PC-9 (cell line): ENCODE data around the gene PIGBOS1. TPM values are rescaled to one million over a fixed set of nuclear protein-coding genes. Genes with fewer than 3 reads are reported as not detected.

ENCODE experiments used
- BruUV-seq: library from RNA; stranded (reverse); fragments of 400-500 nt; replicated peaks from 2 replicates; lab custom pipeline; 2021; lab: Mats Ljungman, UMichigan
- CTCF ChIA-PET: fragments of 300-600 bp; sonication (Branson Sonifier 250); formaldehyde crosslinking; loops from one replicate; lab custom pipeline; 2022; ENCODE audit warnings: antibody characterized with exemption; lab: Charles Lee
- POLR2A ChIA-PET: fragments of 300-600 bp; sonication (Branson Sonifier 250); formaldehyde crosslinking; loops from one replicate; lab custom pipeline; 2022; ENCODE audit warnings: antibody characterized with exemption; ENCODE audit not compliant: unreplicated experiment; lab: Charles Lee
- DNase-seq, 2 experiments: peaks; one replicate each; pipeline versions ENCODE4 v3.0.0 to v3.0.0-alpha.2; 2015 to 2022; ENCODE audit warnings: mixed read lengths in 1 of 2
- H2AFZ ChIP-seq: fragments of 200-600 bp; sonication (generic); 2 replicates; pipeline ENCODE4 v1.8.1; 2017; ENCODE audit warnings: antibody characterized with exemption
- H3F3A ChIP-seq: fragments of 200-600 bp; sonication (generic); 2 replicates; pipeline ENCODE4 v1.8.1; 2017; ENCODE audit warnings: antibody characterized with exemption, mild to moderate bottlenecking, low read depth; ENCODE audit not compliant: insufficient read depth
- H3K27ac ChIP-seq: fragments of 200-600 bp; sonication (generic); 2 replicates; pipeline ENCODE4 v1.6.1; 2016; ENCODE audit warnings: mixed run types
- H3K27me3 ChIP-seq: fragments of 200-600 bp; sonication (generic); 2 replicates; pipeline ENCODE4 v1.6.1; 2016; ENCODE audit warnings: low read depth, mixed run types; ENCODE audit not compliant: insufficient read depth
- H3K36me3 ChIP-seq: fragments of 200-600 bp; sonication (generic); 2 replicates; pipeline ENCODE4 v1.6.1; 2016; ENCODE audit warnings: low read depth, mixed run types
- H3K4me1 ChIP-seq: fragments of 200-600 bp; sonication (generic); replicated peaks from 2 replicates; pipeline ENCODE4 v1.6.1; 2016; ENCODE audit warnings: mixed run types; ENCODE audit not compliant: insufficient read depth
- H3K4me2 ChIP-seq: fragments of 200-600 bp; sonication (generic); 2 replicates; pipeline ENCODE4 v1.6.1; 2017; ENCODE audit warnings: mixed run types
- H3K4me3 ChIP-seq: fragments of 200-600 bp; sonication (generic); 2 replicates; pipeline ENCODE4 v1.6.1; 2016; ENCODE audit warnings: mixed run types
- H3K79me2 ChIP-seq: fragments of 200-600 bp; sonication (generic); 2 replicates; pipeline ENCODE4 v1.6.1; 2017; ENCODE audit warnings: low read depth, mixed run types
- H3K9me2 ChIP-seq: fragments of 200-600 bp; sonication (generic); 2 replicates; pipeline ENCODE4 v1.8.1; 2017; ENCODE audit warnings: mild to moderate bottlenecking; ENCODE audit not compliant: insufficient read depth
- H3K9me3 ChIP-seq: fragments of 200-600 bp; sonication (generic); 2 replicates; pipeline ENCODE4 v1.8.1; 2016; ENCODE audit warnings: low read depth; ENCODE audit not compliant: insufficient read depth
- H4K20me1 ChIP-seq: fragments of 200-600 bp; sonication (generic); 2 replicates; pipeline ENCODE4 v1.8.1; 2017; ENCODE audit not compliant: insufficient read depth
- CTCF ChIP-seq: fragments of 200-600 bp; sonication (generic); conservative IDR thresholded peaks from 2 replicates; pipeline ENCODE4 v1.6.1; 2017; ENCODE audit warnings: mixed run types, antibody characterized with exemption, mild to moderate bottlenecking, moderate library complexity
- EZH2 ChIP-seq: fragments of 200-600 bp; sonication (generic); IDR thresholded peaks from 2 replicates; pipeline ENCODE4 v1.8.0; 2017; ENCODE audit warnings: antibody characterized with exemption, low read depth
- intact Hi-C: fragments of 100-400 bp; cut with micrococcal nuclease; formaldehyde crosslinking; loops from one replicate; pipeline ENCODE4 v1.10.0; 2022; ENCODE audit not compliant: unreplicated experiment
- total RNA-seq: library from RNA; stranded (reverse); gene quantifications from 2 replicates; pipeline ENCODE4 v1.2.3, GENCODE V29; 2021

The PIGBOS1 gene
- total RNA-seq, 1 experiment from 2014 or later, result 9.9 TPM

- no peaks in the 10 kb centered on the region for H4K20me1 ChIP-seq
- H3K9me3 ChIP-seq, result no peaks in the 10 kb centered on the region
- intact Hi-C loops, result no loop called here
- H3K4me3 ChIP-seq, result no peak overlapping the region
- ChIA-PET POLR2A (no interaction called here), CTCF (no interaction called here)
- no TSS peak for BruUV-seq
- no peak overlapping the region for H3K27ac ChIP-seq
- TF ChIP-seq EZH2 (no peak), CTCF (no peak)
- no peaks in the 10 kb centered on the region for H3K79me2 ChIP-seq
- no peak for DNase-seq
- H3K4me2 ChIP-seq, result no peak overlapping the region
- H3K27me3 ChIP-seq, result no peaks in the 10 kb centered on the region
- H3K9me2 ChIP-seq, result no peaks in the 10 kb centered on the region
- H3F3A ChIP-seq, result no peaks in the 10 kb centered on the region
- H2AFZ ChIP-seq, result no peak overlapping the region
- H3K36me3 ChIP-seq, result no peaks in the 10 kb centered on the region
- no peaks in the 10 kb centered on the region for H3K4me1 ChIP-seq
Measured at GRCh38 chr15:55343168-55343567, 24.2 kb upstream of the PIGBOS1 start.

- Histone ChIP-seq H2AFZ (no peak overlapping the region), H3K36me3 (no peaks in the 10 kb centered on the region), H3K9me3 (no peaks in the 10 kb centered on the region), H4K20me1 (no peaks in the 10 kb centered on the region), H3K4me2 (no peak overlapping the region), H3F3A (no peaks in the 10 kb centered on the region), H3K27me3 (no peaks in the 10 kb centered on the region), H3K9me2 (no peaks in the 10 kb centered on the region), H3K4me1 (no peaks in the 10 kb centered on the region), H3K79me2 (no peaks in the 10 kb centered on the region), H3K27ac (no peak overlapping the region), H3K4me3 (no peak overlapping the region)
- CTCF ChIA-PET, result no interaction called here
- no peak for DNase-seq
- POLR2A ChIA-PET, result no interaction called here
- BruUV-seq, result no TSS peak
- TF ChIP-seq CTCF (no peak), EZH2 (no peak)
- intact Hi-C loops, result no loop called here
Measured at GRCh38 chr15:55337160-55337559, 18.2 kb upstream of the PIGBOS1 start.

- ChIA-PET CTCF (no interaction called here), POLR2A (no interaction called here)
- Histone ChIP-seq H3K4me2 (no peak overlapping the region), H4K20me1 (no peaks in the 10 kb centered on the region), H3F3A (no peaks in the 10 kb centered on the region), H3K9me3 (no peaks in the 10 kb centered on the region), H3K4me3 (no peak overlapping the region), H2AFZ (no peak overlapping the region), H3K27me3 (no peaks in the 10 kb centered on the region), H3K4me1 (no peaks in the 10 kb centered on the region), H3K36me3 (no peaks in the 10 kb centered on the region), H3K9me2 (no peaks in the 10 kb centered on the region), H3K27ac (no peak overlapping the region), H3K79me2 (no peaks in the 10 kb centered on the region)
- DNase-seq, result no peak
- intact Hi-C loops, result no loop called here
- no peak for TF ChIP-seq EZH2
- no TSS peak for BruUV-seq
Measured at GRCh38 chr15:55334997-55335396, 16.1 kb upstream of the PIGBOS1 start.

GRCh38 chr15:55334371-55334770 is 15.4 kb upstream of the PIGBOS1 start:
- TF ChIP-seq EZH2 (no peak), CTCF (no peak)
- ChIA-PET POLR2A (no interaction called here), CTCF (no interaction called here)
- Histone ChIP-seq H3K4me3 (no peak overlapping the region), H3K9me3 (no peaks in the 10 kb centered on the region), H3K36me3 (no peaks in the 10 kb centered on the region), H3F3A (no peaks in the 10 kb centered on the region), H3K27me3 (no peaks in the 10 kb centered on the region), H4K20me1 (no peaks in the 10 kb centered on the region), H3K79me2 (no peaks in the 10 kb centered on the region), H3K9me2 (no peaks in the 10 kb centered on the region), H3K4me1 (no peaks in the 10 kb centered on the region), H3K4me2 (no peak overlapping the region), H2AFZ (no peak overlapping the region), H3K27ac (no peak overlapping the region)
- no TSS peak for BruUV-seq
- no peak for DNase-seq
- intact Hi-C loops, result no loop called here
